ENCODE data around the gene MSANTD2. TPM values are rescaled to one million over a fixed set of nuclear protein-coding genes. Genes with fewer than 3 reads are reported as not detected.

The MSANTD2 gene
- total and polyA plus RNA-seq, 4 donors, result 1.6 to 7.7 (median 2.3) TPM

- Histone ChIP-seq H3K36me3 (ENCODE audit: control insufficient read depth in 4 of 4, insufficient read depth in 3 of 4, low read depth in 1 of 4, low read length in 3 of 4) (peaks cover 0 to 6% (median 5%) of the 10 kb centered on the region in 4 donors), H3K9ac (ENCODE audit: low read depth in 1 of 2, low read length in 2 of 2) (peak overlapping the region in 1 of 2 donors; percentile 3), H3K9me3 (ENCODE audit: control insufficient read depth in 4 of 4, low read length in 3 of 4) (no peaks in the 10 kb centered on the region), H3K4me1 (ENCODE audit: control insufficient read depth in 4 of 4, insufficient read depth in 4 of 4, low read length in 3 of 4) (peaks cover 17 to 36% (median 21%) of the 10 kb centered on the region in 4 donors), H3K4me3 (ENCODE audit: low read depth in 1 of 3, low read length in 3 of 3) (peak overlapping the region in 2 of 3 donors; percentile 60 to 68), H3K27me3 (ENCODE audit: control insufficient read depth in 4 of 4, insufficient read depth in 4 of 4, low read length in 3 of 4) (peaks cover 0 to 6% (median 5%) of the 10 kb centered on the region in 4 donors), H3K27ac (ENCODE audit: low read depth in 1 of 2, low read length in 2 of 2) (peak overlapping the region; percentile 17 to 39)
- DNase-seq (ENCODE audit: low spot score), result peak; percentile 86
- 4% methylated on average over 21 of the region's 21 CpGs for WGBS
- peak; percentile 77 to 81 for TF ChIP-seq RAD21 (IDR thresholded peaks at IDR 0.05)
- TF ChIP-seq CTCF (IDR thresholded peaks at IDR 0.05; ENCODE audit: low read depth, low read length, missing input control), result peak; percentile 85
- peak in 1 of 2 donors; percentile 24 for TF ChIP-seq RXRA (IDR thresholded peaks at IDR 0.05)
- TF ChIP-seq REST (IDR thresholded peaks at IDR 0.05), result no peak
These were observed 36.9 kb downstream of the MSANTD2 start for GRCh38 chr11:124763156-124763947.

GRCh38 chr11:124762624-124763155, 37.5 kb downstream of the MSANTD2 start:
- Histone ChIP-seq H3K36me3 (ENCODE audit: control insufficient read depth in 4 of 4, insufficient read depth in 3 of 4, low read depth in 1 of 4, low read length in 3 of 4) (peaks cover 0 to 6% (median 5%) of the 10 kb centered on the region in 4 donors), H3K9ac (ENCODE audit: low read depth in 1 of 2, low read length in 2 of 2) (peak overlapping the region in 1 of 2 donors; percentile 3), H3K4me3 (ENCODE audit: low read depth in 1 of 3, low read length in 3 of 3) (peak overlapping the region in 2 of 3 donors; percentile 60 to 68), H3K9me3 (ENCODE audit: control insufficient read depth in 4 of 4, low read length in 3 of 4) (no peaks in the 10 kb centered on the region), H3K4me1 (ENCODE audit: control insufficient read depth in 4 of 4, insufficient read depth in 4 of 4, low read length in 3 of 4) (peaks cover 18 to 39% (median 22%) of the 10 kb centered on the region in 4 donors), H3K27me3 (ENCODE audit: control insufficient read depth in 4 of 4, insufficient read depth in 4 of 4, low read length in 3 of 4) (peaks cover 0 to 8% (median 5%) of the 10 kb centered on the region in 4 donors), H3K27ac (ENCODE audit: low read depth in 1 of 2, low read length in 2 of 2) (peak overlapping the region; percentile 17 to 39)
- WGBS, result under 1% methylated on average over 45 of the region's 45 CpGs
- no peak for DNase-seq (ENCODE audit: low spot score)
- TF ChIP-seq REST (IDR thresholded peaks at IDR 0.05), result no peak
- TF ChIP-seq GABPA (IDR thresholded peaks at IDR 0.05 in 1 of 2, conservative IDR thresholded peaks at IDR 0.05 in 1 of 2), result no peak
- TF ChIP-seq YY1 (IDR thresholded peaks at IDR 0.05), result no peak
- no peak for TF ChIP-seq SP1 (IDR thresholded peaks at IDR 0.05)
- no peak for TF ChIP-seq HNF4A (conservative IDR thresholded peaks at IDR 0.05)
- no peak for TF ChIP-seq RAD21 (IDR thresholded peaks at IDR 0.05)
- TF ChIP-seq NR2F2 (IDR thresholded peaks at IDR 0.05), result no peak
- no peak for TF ChIP-seq CTCF (IDR thresholded peaks at IDR 0.05; ENCODE audit: low read depth, low read length, missing input control)
- TF ChIP-seq RXRA (IDR thresholded peaks at IDR 0.05), result no peak
- no peak for TF ChIP-seq ATF3 (IDR thresholded peaks at IDR 0.05)
- no peak for TF ChIP-seq EGR1 (IDR thresholded peaks at IDR 0.05; ENCODE audit: low read depth in 2 of 2)
- no peak for TF ChIP-seq FOXA1 (IDR thresholded peaks at IDR 0.05)
- TF ChIP-seq ZBTB33 (IDR thresholded peaks at IDR 0.05), result no peak
- TF ChIP-seq TAF1 (conservative IDR thresholded peaks at IDR 0.05), result no peak
- no peak for TF ChIP-seq MAX (IDR thresholded peaks at IDR 0.05)

Data from liver (tissue), 9 donors.